ENCODE measurements around the gene TAOK3.

DNA sequence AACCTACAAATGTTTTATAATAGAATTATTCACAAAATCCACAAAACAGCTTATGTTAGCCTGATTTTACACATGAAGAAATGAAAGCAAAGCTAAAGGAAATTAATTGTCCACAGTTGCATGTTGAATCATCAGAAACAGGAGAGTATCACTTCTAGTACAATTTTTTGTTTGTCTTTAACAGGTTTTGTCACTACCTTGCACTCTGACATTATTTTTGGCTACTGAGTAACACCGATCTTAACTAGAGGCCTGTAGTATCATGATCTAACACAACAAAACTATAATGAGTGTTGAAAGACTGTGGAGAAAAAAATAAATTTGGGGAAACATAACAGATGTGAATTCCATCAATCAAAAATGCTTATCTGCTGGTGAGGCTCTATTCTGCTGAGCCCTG, 60.1 kb downstream of the TAOK3 start:
- TF ChIP-seq, protein P1, sequence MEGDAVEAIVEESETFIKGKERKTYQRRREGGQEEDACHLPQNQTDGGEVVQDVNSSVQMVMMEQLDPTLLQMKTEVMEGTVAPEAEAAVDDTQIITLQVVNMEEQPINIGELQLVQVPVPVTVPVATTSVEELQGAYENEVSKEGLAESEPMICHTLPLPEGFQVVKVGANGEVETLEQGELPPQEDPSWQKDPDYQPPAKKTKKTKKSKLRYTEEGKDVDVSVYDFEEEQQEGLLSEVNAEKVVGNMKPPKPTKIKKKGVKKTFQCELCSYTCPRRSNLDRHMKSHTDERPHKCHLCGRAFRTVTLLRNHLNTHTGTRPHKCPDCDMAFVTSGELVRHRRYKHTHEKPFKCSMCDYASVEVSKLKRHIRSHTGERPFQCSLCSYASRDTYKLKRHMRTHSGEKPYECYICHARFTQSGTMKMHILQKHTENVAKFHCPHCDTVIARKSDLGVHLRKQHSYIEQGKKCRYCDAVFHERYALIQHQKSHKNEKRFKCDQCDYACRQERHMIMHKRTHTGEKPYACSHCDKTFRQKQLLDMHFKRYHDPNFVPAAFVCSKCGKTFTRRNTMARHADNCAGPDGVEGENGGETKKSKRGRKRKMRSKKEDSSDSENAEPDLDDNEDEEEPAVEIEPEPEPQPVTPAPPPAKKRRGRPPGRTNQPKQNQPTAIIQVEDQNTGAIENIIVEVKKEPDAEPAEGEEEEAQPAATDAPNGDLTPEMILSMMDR (conservative IDR thresholded peaks at IDR 0.05 in 1 of 2, IDR thresholded peaks at IDR 0.05 in 1 of 2; ENCODE audit: extremely low read depth in 1 of 2, insufficient read depth in 1 of 2, low read depth in 1 of 2, low read length in 2 of 2), result no peak
- no peak for TF ChIP-seq EZH2 (IDR thresholded peaks at IDR 0.05; ENCODE audit: borderline replicate concordance, low read length)
